GM23248 (cell line): ENCODE measurements around the gene RFTN1.

Experiments used
- EZH2 ChIP-seq: fragments of 200-600 bp; sonication (generic); IDR thresholded peaks from 2 replicates; pipeline ENCODE4 v1.6.1; 2018; ENCODE audit warnings: antibody characterized with exemption, mild to moderate bottlenecking; ENCODE audit not compliant: insufficient read depth, poor library complexity, severe bottlenecking
- EZH2phosphoT487 ChIP-seq: fragments of 200-600 bp; sonication (generic); IDR thresholded peaks from 2 replicates; pipeline ENCODE4 v1.6.1; 2018; ENCODE audit warnings: antibody characterized with exemption, moderate library complexity, mild to moderate bottlenecking, low read depth; ENCODE audit not compliant: insufficient read depth

- TF ChIP-seq EZH2 (no peak), EZH2phosphoT487 (no peak)
Measured at GRCh38 chr3:16401273-16401672, 112.2 kb downstream of the RFTN1 start.
